Globus pallidus (tissue), 1 donor: Measurements from ENCODE around the gene GLYR1.
A peak's percentile ranks its signal among the peaks of the same experiment; 100 is the strongest.

Source experiments
- DNase-seq: peaks from one replicate; pipeline ENCODE4 v3.0.0-alpha.2; 2015; ENCODE audit warnings: low spot score

The GLYR1 gene

DNA sequence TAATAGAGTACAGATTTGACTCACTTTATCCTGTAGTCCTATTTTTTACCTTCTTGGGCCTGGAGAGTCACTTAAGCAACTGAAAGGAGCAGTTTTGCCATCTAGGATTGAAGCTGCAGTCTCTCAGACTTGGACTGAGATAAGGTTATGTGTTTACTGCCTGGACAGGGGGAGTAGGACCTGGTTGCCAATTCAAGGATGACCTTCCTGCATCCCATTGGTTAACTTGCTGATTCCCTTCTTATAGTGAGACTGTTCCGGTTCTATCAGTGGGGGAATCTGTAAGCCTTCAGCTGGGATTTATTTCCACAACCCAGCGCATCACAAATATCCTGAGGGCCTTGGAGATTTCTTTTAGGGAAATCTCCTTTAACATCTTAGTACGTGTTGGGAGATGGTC, 3.1 kb upstream of the GLYR1 start:
- no peak for DNase-seq

DNA sequence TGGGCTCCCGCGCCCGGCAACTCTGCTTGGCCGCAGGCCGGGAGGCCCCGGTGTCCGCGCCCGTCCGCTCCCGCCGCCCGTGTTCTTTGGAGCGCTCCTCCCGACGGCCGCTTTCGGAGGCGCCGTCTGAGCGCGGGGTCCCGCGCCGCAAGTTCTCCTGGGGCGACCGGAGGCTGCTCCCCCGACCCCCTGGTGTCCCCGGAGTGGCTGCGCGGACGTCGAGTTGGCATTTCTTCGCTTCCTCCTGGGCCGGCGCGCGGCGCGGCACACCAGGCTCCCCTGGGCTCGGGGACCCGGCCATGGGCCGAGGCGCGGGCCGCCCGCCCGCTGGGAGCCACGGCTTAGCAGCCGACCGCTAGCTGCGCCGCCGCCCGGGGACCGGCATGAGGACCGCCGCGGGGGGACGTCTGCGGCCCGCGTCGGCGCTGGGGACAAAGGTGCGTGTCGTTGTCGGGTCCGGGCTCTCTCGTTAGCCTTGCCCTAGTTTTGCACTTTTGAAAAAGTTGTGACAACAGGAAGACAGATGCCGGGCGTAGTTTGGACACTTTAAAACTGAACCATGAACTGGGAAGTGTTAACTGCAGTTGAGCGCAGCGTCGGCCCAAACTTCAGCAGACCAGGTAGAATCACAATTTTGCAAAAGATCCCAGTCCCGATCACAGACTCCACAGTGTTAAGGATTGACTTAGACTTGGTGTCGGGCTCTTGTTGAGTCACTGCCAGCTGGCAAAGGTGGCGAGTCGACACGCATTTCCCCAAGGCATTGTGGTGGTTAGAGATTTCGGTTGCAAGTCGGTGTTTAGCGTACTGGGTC, 893 bp upstream of the GLYR1 start:
- DNase-seq, result peak; percentile 12

DNA sequence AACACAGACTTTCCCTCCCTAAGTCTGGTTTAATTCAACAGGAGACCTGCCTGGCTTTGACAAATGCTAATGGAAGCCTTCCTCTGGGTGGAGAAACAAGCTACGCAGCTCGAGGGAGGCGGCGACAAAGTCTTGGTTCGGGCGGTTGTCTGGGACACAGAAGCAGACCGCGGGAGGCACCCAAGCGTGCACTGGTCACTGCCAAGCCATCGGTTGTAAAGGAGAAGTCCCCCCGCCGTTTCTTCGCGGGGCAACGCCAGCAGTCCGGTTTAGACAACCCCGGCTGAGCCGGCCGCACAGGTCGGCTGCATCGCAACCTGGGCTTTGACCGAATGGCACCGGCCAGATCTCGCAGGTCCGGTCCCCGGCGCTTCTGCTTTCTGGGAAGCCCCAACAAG, 586 bp downstream of the GLYR1 start:
- DNase-seq, result peak; percentile 29

DNA sequence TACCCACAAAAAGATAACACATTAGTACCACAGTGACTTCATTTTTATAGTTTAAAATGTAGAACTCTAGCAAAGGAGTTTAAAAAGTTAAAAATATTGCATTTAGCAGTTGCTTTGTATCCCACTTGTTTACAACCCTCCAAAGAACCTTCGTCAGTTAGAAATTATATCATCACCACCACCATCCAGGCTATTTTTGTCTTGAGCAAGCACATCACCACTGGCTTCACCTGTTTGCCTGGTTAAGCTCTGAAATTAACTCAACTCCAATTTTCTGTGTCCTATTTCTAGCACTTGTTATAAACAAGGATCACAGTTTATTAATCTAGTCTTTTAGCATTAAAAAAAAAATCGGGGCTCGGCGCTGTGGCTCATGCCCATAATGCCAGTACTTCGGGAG, 6.1 kb downstream of the GLYR1 start:
- DNase-seq, result no peak

DNA sequence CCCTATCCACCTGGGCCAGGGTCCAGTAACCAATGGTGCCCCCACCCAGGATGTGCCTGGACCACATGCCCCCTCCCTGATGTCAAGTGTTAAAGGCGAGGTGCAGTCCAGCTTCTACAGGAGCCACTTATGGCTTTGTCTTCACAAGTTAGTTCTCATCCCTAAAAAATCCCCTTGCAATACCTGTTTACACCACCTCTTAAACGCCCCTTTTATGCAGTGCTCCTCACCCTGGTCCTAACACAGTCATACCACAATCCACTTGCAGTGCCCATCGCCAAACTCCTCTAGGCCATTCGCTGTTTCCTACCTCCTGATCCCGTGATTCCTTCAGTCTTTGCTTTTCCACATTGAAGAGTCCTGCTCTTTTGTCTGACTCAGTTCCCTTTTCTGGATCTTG, 7.1 kb downstream of the GLYR1 start:
- no peak for DNase-seq

DNA sequence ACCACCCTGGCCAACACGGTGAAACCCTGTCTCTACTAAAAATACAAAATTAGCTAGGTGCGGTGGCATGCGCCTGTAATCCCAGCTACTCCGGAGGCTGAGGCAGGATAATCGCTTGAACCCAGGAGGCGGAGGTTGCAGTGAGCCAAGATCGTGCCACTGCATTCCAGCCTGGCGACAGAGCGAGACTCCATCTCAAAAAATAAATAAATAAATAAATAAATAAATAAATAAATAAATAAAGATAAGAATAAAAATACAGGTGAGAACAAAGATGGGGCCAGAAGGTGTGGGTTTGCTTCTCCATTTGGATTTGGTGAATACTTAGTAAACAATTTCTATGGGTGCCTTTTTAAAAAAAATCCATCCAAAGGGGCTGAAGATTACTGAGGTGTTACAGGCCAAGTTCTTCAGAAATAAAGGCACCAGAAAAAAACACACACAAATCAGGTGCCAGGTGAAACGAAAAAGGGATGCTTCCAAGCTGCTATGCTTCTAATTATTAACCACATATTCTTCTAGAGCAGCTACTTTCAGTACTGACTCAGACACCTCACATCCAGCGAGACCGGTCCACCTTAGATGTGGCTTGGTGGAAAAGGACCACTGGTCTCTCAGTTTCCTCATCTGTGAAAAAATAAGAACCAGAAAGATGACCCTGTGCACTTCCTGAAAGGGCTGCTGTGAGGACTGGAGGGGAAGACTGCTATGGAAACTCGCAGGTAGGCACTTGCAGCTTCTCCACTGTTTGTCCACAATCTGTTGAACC, 9.2 kb downstream of the GLYR1 start:
- DNase-seq, result no peak

DNA sequence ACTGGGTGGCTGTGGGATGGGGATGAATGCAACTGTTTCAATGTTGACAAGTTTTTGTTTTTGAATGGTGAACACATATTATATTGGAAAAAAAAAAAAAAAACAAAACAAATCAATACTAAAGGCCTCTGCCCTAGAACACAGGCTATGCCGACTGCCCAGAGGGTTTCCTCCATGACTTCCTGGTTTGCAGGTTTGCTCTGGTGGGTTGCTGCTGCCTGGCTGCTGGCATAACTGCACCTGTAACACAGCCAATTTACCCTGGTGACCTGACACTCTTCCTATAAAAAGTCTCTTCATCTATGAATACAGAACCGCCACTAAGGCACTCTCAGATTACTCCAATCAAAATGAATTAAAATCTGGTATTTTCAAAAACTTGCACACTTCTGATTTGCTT, 10.4 kb downstream of the GLYR1 start:
- DNase-seq, result no peak

DNA sequence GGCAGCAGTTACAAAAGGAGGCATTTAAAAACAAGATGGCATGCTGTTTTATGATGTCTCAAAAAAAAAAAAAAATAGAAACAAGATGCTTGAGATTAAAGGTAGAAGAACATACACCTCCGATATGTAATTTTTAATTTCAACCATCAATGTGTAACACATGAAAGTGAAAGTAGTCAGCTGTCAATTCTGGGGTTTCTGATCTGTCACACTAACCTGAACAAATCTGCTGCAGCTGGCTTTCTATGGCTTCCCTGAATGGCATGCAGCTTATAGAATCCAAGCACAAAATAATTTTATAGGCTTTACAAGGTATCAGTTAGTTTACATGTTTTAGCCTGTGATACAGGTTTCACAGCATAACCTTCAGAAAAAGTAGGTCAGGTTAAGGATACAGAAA, 13.5 kb downstream of the GLYR1 start:
- DNase-seq, result no peak

DNA sequence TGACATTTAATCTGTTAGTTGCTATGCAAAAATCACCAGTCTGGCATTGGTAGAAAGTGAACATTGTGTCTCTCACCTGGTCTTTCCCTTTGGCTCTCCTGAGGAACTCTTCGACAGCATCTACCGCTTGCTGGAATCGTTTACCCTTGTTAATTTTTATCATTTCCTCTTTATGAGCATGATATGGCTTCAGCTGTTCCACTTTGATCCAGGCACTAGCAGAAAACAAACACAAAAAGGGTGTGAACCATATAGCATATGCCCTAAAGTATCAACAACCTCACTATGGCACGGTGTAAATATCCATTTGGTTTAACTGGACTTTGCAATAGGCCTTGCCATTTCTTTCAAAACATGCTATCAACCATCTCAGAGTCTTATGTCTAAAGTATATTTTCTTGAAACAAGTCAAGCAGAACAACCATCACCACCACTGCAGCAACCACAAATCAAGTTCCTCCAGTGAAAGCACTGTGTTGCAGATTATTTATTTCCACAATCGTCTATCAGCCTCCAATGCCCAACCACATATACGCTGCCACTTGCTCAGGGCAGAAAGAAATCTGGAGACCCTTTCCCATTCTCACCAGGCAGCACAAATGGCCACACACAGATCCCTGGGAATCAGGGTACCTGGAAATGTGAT, 14.3 kb downstream of the GLYR1 start:
- no peak for DNase-seq

DNA sequence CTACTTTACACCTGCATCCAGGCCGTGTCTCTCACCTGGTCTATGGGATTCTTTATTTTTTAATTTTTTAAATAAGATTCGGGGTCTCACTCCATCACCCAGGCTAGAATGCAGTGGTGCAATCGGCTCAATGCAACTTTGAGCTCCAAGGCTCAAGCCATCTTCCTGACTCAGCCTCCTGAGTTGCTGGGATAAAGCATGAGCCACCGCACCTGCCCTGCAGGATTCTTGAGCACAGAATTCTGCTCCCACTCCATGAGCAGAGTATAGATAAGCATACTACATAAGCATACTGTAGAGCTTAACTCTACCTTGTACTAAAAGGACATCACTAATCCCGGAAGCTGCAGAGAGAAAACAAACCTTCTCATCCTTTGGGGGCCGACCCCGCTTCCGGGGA, 15.5 kb downstream of the GLYR1 start:
- DNase-seq, result no peak

DNA sequence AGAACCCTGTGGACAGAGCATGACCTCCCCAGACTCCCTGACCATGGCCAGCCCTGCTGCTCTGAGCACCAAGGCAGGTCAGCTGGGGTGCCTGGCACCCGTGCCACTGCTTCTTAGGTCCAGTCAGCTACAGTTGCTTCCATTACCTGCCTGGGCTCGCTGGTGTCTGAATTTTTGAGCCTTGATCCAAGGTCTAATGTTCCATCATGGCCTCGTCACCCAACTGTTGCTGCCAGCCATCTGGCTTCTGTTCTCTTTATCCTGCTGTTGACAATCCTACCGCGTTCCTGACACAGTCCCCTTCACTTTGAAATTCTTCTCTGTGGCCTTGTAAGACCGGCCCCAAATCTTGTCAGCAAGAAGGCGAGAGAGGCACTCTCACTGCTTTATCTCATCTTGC, 16.7 kb downstream of the GLYR1 start:
- DNase-seq, result no peak

DNA sequence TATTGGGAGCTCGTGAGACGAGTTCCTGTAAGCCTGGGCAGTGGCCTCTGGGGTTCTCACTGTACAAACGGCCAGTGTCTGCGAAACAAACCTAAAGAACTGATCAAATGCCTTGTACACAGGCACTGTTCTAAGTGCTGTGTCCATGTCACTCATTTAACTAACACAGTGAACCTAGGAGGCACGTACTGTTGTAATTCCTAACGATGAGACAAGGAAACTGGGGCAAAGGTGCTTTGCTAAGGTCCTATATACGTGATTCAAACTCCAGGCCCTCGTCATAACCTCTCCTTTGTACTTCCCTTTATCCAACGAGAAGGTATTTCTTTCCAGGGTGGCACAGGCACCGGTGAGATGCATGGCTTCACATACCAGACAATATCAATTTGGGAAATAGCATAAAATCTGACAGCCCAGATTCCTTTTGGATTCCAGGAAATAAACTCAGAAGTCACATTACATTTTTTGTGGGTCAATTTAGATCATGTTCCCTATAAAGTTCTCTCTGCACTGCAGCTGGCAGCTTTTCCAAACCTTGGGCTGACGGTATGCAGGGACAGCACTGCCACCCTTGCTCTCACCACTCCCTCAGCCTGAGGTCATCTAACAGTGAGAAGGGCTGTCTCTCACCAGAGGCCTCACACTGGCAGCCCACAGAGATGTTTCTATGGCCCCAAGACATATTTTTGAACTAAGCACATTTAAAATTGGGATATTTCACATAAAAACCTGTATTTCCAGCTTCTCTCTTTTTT, 18.3 kb downstream of the GLYR1 start:
- DNase-seq, result no peak

DNA sequence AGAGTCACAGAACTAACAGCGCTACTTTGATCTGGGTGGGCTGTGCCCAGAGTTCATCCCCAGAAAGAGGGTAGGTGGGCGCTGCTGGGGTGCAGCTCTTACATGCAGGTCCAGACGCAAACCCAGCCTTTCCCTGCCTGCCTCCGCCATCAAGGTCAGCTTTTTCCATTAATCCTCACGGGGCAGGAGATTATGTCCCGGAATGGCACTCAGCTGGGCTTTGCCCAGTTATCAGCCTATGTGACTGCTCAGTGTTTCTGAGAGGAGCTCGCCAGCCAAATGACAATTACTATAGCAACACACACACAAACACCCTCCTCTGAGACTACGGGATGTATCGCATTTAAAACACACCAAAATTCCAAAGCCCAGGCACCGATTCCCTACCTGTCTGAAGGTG, 20.1 kb downstream of the GLYR1 start:
- no peak for DNase-seq

DNA sequence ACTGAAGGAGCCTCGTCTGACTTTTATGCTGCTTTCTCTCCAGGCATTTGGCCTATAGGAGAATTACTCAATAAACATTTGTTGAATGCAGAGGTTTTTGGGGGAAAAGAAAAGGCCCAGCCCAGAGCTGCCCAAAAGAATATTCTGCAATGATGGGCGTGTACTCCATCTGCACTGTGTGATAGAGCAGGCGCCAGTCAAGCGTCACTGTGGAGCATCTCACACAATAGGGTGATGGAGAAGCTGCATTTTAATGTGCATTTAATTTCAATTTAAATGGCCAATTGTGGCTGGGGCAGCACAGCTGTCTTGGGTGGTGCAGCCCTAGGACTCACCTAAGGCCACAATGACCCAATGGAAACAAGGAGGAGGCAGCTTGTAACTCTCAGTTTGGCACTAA, 20.6 kb downstream of the GLYR1 start:
- no peak for DNase-seq

DNA sequence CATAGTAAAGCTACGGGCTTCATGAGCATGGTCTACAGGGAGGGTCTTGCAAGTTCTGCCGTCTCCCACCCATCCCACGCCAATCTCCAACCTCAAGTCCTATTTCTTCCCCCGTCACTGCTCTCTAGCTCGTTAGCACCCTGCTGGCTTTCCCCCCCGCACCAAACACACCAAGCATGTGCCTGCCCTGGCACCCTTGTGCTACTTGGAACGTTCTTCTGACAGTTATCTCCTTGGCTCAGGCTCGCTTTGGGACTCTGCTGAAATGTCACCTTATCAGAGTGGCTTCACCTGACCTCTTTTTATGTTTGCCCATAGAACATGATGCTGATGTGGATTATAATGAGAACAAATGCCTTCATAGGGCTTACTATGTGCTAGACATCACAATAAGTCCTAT, 21.9 kb downstream of the GLYR1 start:
- no peak for DNase-seq

DNA sequence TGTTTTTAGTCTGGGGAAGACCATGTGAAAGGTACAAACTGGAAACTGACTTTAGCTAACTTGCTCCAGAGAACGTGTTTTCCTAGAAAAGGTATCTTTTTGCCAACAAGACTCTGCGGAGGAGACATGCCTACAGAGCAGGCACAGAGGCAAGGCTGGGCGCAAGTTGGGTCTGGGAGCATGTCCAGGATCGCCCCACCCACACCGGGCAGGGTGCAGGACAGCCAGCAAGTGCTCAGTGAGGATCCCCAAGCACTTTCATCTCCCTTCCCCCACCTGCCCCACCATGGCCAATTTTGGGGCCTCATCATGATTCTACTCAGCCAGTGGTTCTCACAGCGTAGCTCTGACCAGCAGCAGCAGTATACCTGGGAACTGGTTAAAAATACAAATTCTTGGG, 26.4 kb downstream of the GLYR1 start:
- no peak for DNase-seq

DNA sequence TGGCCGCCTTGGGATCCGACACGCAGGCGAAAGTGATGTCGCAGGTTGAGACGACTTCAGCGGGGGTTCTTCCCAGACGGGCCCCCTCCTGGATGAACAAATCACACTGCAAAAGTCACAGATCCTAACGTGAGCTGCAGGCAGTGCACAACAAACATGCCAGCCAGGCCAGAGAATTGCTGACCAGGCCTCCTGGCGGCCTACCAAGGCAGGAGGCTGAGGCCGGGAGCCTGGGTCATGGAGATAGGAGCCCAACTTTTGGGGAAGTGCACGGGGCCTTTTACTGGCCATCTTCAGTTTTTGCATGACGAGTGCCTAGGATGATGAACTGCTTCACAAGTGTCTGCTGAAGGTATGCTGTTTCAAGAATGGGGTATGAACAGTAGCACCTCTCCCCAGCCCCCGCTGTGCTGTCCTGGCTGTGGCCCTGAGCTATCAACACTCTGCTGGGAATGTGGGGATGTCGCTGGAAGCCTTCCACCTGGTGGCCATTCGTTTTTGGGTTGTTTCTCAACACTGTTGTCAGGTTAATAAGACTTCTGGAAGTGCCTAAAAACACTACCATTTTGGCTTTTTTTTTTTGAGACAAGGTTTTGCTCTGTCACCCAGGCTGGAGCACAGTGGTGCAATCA, 32.4 kb downstream of the GLYR1 start:
- DNase-seq, result no peak

DNA sequence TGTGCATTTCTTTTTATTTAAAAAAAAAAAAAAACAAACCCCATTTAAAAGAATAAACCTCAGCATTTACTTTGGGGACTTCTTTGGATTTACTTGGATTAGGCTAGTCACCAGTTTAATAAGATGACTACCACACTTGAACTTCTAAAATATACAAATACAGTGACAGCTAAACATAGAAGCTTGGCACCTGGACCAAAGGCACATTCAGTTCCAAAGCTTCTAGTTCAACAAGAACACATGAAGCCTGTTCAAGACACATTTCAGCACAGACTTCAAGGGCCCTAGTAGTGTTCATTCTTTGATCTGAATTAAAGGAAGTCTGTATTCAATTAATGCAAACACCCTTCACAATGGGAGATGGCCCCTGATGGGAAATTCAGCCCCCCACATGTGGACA, 33.0 kb downstream of the GLYR1 start:
- no peak for DNase-seq

DNA sequence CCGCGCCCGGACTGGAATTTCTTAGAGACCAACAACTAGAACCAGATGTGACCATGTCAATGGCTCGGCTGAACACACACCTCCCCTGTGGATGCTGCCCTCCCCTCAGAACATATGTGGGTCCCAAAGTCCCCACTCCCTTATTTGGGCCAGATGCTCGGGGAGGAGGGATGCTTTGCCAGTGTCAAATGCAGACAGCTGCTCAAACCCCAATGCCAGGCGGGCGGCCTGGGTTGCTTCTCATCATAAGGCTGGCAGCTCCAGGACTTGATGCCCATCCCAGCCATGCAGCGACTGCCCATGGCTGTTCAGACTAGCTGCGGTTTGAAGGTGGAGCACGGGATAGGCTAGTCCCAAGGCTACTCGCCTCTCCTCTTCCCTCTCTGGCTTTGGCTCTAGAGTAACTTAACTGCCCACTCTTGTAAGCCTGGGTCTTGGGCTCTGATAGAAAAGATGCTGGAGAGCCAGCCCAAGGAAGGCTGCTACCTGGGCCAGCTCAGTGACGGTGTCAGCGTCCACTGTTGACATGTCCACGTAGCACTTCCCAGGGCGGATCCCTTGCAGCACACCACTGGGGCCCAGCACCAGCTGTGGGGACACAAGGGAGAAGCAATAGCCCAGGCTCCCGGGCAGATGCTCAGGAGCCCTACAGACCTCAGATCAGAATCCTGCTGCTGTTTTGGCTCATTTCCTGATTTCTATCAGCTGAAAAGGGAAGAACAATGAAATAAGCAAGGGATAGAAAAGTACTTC, 33.7 kb downstream of the GLYR1 start:
- DNase-seq, result no peak

DNA sequence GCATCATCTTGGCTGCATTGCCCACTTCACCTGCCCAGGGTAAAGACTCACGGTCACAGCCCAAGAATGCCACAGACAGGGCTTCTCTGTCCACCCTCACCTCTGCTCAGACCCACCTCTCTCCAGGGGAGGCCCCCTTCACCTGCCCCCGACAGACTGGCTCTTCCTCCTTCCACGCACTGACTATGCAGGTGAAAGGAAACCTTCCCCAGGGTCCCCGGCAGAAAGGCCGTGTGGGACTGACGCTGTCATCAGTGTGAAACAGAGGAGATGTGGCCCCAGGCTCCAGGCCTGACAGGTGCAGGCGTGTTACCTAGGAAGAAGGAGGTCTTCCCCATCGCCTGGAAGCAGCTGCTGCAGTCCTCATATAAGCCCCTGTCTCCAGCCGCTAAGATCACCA, 35.3 kb downstream of the GLYR1 start:
- DNase-seq, result no peak

DNA sequence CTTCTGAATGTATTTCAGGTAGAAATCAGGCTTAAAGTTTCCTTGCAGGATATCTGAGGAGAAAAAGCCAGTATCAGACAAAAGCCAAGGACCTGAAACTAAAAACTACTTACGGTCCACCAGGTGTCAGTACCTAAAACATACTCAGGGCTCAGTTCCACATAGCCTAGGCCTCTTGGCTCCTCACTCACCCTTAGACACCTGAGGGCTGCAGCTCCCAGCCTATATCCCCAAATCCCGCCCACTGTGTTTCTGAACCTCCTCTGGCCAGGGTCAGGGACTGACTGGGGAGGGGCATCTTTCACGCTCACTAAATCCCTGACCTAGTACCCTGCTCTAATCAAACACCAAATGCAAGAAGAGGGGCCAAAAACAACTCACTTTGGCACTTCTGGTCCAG, 35.8 kb downstream of the GLYR1 start:
- DNase-seq, result no peak
